HepG2 (cell line): Measurements from ENCODE around the gene RNF183. TPM values are rescaled to one million over a fixed set of nuclear protein-coding genes. Genes with fewer than 3 reads are reported as not detected.
A peak's percentile ranks its signal among the peaks of the same experiment; 100 is the strongest.

Experiments
- ARID2 ChIP-seq: sonication (generic); formaldehyde crosslinking; IDR thresholded peaks from 2 replicates; pipeline ENCODE4 v1.8.1; 2022; ENCODE audit warnings: mild to moderate bottlenecking, missing genetic modification reagents, borderline replicate concordance
- ARID3A ChIP-seq: IDR thresholded peaks from 2 replicates; pipeline ENCODE4 v1.6.1; 2012; ENCODE audit warnings: low read depth, low read length, improper control_type of control experiment
- ATAD3A ChIP-seq: sonication (generic); formaldehyde crosslinking; IDR thresholded peaks from 2 replicates; pipeline ENCODE4 v1.4.0; 2020; ENCODE audit warnings: missing genetic modification reagents
- ATF7-NPFF ChIP-seq: sonication (generic); formaldehyde crosslinking; IDR thresholded peaks from 2 replicates; pipeline ENCODE4 v1.8.1; 2023; ENCODE audit warnings: mild to moderate bottlenecking, low read depth, missing genetic modification reagents, moderate library complexity
- CAMTA2 ChIP-seq: sonication (generic); formaldehyde crosslinking; IDR thresholded peaks from 2 replicates; pipeline ENCODE4 v1.4.0; 2020; ENCODE audit warnings: mild to moderate bottlenecking, missing genetic modification reagents, borderline replicate concordance
- CBFB ChIP-seq: sonication (generic); formaldehyde crosslinking; IDR thresholded peaks from 2 replicates; pipeline ENCODE4 v1.4.0; 2020; ENCODE audit warnings: missing genetic modification reagents
- FLYWCH1 ChIP-seq: sonication (generic); formaldehyde crosslinking; IDR thresholded peaks from 2 replicates; pipeline ENCODE4 v1.8.1; 2023; ENCODE audit warnings: mild to moderate bottlenecking, missing genetic modification reagents
- IRF2 ChIP-seq: IDR thresholded peaks from 2 replicates; pipeline ENCODE4 v1.6.1; 2018; ENCODE audit warnings: missing genetic modification reagents, missing compliant biosample characterization
- MIER2 ChIP-seq: IDR thresholded peaks from 2 replicates; pipeline ENCODE4 v1.6.1; 2016; ENCODE audit warnings: missing biosample characterization, missing genetic modification reagents
- MTF1 ChIP-seq: sonication (generic); formaldehyde crosslinking; IDR thresholded peaks from 2 replicates; pipeline ENCODE4 v1.5.0; 2020; ENCODE audit warnings: missing genetic modification reagents
- PAX8 ChIP-seq: sonication (generic); formaldehyde crosslinking; IDR thresholded peaks from 2 replicates; pipeline ENCODE4 v1.8.0; 2022; ENCODE audit warnings: mild to moderate bottlenecking, missing genetic modification reagents, borderline replicate concordance
- RNF219 ChIP-seq: sonication (generic); formaldehyde crosslinking; IDR thresholded peaks from 2 replicates; pipeline ENCODE4 v1.5.0; 2020; ENCODE audit warnings: mild to moderate bottlenecking, missing genetic modification reagents
- TFAP4 ChIP-seq: sonication (generic); IDR thresholded peaks from 2 replicates; pipeline ENCODE4 v1.6.1; 2016; ENCODE audit warnings: low read depth, borderline replicate concordance
- ZC3H4 ChIP-seq: sonication (generic); formaldehyde crosslinking; IDR thresholded peaks from 2 replicates; pipeline ENCODE4 v1.4.0; 2020; ENCODE audit warnings: missing genetic modification reagents, borderline replicate concordance
- ZGPAT ChIP-seq: IDR thresholded peaks from 2 replicates; pipeline ENCODE4 v1.6.1; 2016; ENCODE audit warnings: mild to moderate bottlenecking
- ZKSCAN1 ChIP-seq: fragments of 150-350 bp; IDR thresholded peaks from 2 replicates; pipeline ENCODE4 v1.6.1; 2014; ENCODE audit warnings: low read length
- ZNF503 ChIP-seq: sonication (generic); formaldehyde crosslinking; IDR thresholded peaks from 2 replicates; pipeline ENCODE4 v1.4.0; 2020; ENCODE audit warnings: missing genetic modification reagents
- ZNF629 ChIP-seq: sonication (generic); formaldehyde crosslinking; conservative IDR thresholded peaks from 2 replicates; pipeline ENCODE4 v1.5.0; 2020; ENCODE audit warnings: missing genetic modification reagents
- ZNF766 ChIP-seq: sonication (generic); formaldehyde crosslinking; IDR thresholded peaks from 2 replicates; pipeline ENCODE4 v1.5.0; 2020; ENCODE audit warnings: missing genetic modification reagents, borderline replicate concordance
- ZSCAN30 ChIP-seq: sonication (generic); formaldehyde crosslinking; IDR thresholded peaks from 2 replicates; pipeline ENCODE4 v1.5.0; 2020; ENCODE audit warnings: mild to moderate bottlenecking, missing genetic modification reagents
- polyA plus RNA-seq, 8 experiments: library from polyadenylated mRNA; depleted of rRNA in 3 of 8; stranded (reverse) in 7 of 8; unstranded in 1 of 8; fragments of >200 nt; fragmentation: Illumina TruSeq in 4 of 8; extraction: Trizol in 4 of 8; gene quantifications; 2 replicates each; pipeline versions ENCODE4 v1.2.1 to v1.2.3, GENCODE V29; 2011 to 2016; ENCODE audit warnings: low read depth in 4 of 8, missing spikeins in 1 of 8, mixed read lengths in 1 of 8; ENCODE audit not compliant: insufficient read depth in 1 of 8
- total RNA-seq, 5 experiments: library from RNA; depleted of rRNA; stranded (reverse); fragments of >200 nt; fragmentation: Illumina TruSeq; extraction: Trizol; gene quantifications; 2 replicates each; pipeline ENCODE4 v1.2.3, GENCODE V29; 2016; ENCODE audit warnings: low read depth in 1 of 5

Gene RNF183
- total and polyA plus RNA-seq, 2 of the 13 experiments (the other 11 are each of a cell fraction or from before 2014, with no cell fraction given), result 0.13 to 6.5 TPM

GRCh38 chr9:113340011-113340699 lies 37.0 kb upstream of the RNF183 start, which contains the start of gene WDR31 (continued):
- peak; percentile 94 for TF ChIP-seq ZGPAT (CRISPR knock-in tag)
- TF ChIP-seq IRF2 (CRISPR knock-in tag), result peak; percentile 97
- peak; percentile 23; the same call in 1 of the 2 replicates for TF ChIP-seq TFAP4
- 0 out of 2 replicates have a peak, but pooled peaks have one; percentile 35 for TF ChIP-seq PAX8
- TF ChIP-seq MIER2, result peak; percentile 77; the same call in 1 of the 2 replicates
- TF ChIP-seq MTF1 (CRISPR knock-in tag), result no peak
- no peak for TF ChIP-seq RNF219 (CRISPR knock-in tag)
- peak; percentile 79; the same call in 1 of the 2 replicates for TF ChIP-seq ZSCAN30
- TF ChIP-seq ZKSCAN1, result no peak
- peak; percentile 87 for TF ChIP-seq CBFB (CRISPR knock-in tag)
- peak; percentile 59 for TF ChIP-seq ATF7-NPFF (CRISPR knock-in tag)
- TF ChIP-seq ZNF766 (CRISPR knock-in tag), result peak; percentile 78; the same call in 1 of the 2 replicates
- TF ChIP-seq FLYWCH1 (CRISPR knock-in tag), result no peak
- no peak; the same call in none of the 2 replicates for TF ChIP-seq ZNF629 (CRISPR knock-in tag)
- TF ChIP-seq ZNF503 (CRISPR knock-in tag), result peak; percentile 68; the same call in 1 of the 2 replicates
- peak; percentile 74; the same call in 1 of the 2 replicates for TF ChIP-seq ARID2 (CRISPR knock-in tag)
- TF ChIP-seq CAMTA2, result no peak
- 0 out of 2 replicates have a peak, but pooled peaks have one; percentile 16 for TF ChIP-seq ARID3A
- no peak for TF ChIP-seq ATAD3A (CRISPR knock-in tag)
- no peak for TF ChIP-seq ZC3H4 (CRISPR knock-in tag)
